G401.6 (cell line): ENCODE results near the gene AUH.

ENCODE experiments used
- FAIRE-seq: peaks from 2 replicates; lab custom pipeline; 2012; peaks lifted over from hg19 to GRCh38; lab: Jason Lieb, UNC

AUH gene

DNA sequence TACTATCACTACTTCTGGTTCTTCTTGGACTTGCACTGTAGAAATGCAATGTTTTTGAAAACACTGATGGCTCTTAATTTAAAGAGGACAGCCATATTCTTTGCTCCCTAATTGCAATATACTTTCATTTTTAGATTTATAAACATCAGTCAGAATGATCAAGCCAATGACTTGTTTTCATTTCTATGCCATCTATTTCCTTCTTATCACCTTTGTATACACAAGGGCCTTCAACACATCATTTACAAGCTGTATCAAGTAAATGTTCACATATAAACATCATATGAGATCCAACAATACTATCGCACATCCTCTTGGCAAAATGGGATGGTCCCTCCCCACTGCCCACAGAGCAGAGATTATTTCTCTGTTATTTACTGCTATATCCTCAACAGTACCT lies 24.9 kb downstream of the AUH start:
- FAIRE-seq: no peak

GRCh38 chr9:91334053-91334452 lies 27.7 kb downstream of the AUH start:
- no peak for FAIRE-seq

DNA sequence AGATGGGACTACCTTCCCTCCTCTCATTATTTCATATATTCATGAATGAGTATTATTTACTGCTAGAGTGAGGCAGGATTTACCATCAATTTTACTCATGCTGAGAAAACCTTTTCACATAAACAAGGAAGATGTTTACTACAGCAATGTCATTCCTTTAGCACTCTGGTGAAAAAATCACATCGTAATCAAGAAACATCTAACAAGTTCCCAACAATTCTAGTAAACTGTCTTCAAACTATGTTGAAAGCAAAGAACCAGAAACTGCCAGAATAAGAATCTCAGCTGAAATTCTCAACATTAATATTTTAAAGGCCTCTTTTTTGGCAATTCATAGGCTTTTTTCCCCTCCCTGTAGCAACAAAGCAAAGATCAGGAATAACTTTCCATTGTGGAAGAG lies 28.2 kb downstream of the AUH start:
- no peak for FAIRE-seq

DNA sequence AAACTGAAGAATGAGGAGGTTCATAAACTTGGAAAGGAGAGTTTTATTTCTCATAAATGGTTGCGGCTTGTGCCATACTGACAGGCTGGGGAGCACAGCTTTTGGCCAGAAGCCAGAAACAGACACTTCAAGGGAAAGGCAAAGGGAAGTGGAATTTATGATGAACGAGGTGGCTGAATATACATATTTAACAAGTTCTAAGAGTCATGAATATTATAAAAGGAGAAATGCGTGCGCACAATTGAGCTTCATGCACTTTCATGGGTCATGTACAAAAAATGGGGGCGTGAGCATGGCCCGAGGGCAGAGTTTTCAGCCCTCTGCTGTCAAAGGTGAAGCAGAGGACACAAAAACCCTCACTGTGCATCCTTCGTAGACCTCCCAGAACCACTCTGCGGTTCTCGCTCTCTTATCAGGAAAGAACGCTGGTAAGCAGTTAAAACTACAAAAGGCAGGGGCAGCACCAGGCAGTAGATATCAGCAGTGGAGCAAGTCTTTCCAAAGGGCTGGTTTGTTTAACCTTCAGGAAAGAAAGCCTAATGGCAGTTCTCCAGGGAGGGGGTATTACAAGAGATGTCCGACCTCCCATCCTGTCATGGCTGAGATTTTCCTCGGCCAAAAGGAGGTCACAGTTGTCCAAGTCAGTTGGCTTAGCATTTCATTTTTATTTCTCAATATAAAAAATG lies 29.0 kb downstream of the AUH start:
- FAIRE-seq: no peak

DNA sequence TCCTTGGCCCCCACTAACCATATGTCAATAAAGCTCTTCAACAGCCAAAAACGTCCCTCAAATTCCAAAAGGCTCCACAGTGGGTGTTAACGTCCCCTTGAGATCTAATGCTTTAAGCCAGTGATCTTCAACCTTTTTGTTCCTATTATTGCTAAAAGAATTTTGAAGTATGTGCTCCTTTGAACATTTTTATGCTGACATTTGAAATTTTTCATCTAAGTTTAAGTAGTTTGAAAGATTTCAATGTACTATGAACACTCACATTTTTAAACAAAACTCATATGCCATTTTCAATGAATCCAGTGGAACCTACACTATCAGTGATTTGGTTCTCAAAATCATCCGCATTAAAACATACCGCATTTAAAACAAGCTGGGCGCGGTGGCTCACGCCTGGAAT lies 29.9 kb downstream of the AUH start:
- no peak for FAIRE-seq

- no peak for FAIRE-seq
These were observed 33.5 kb downstream of the AUH start for GRCh38 chr9:91328186-91328585.

DNA sequence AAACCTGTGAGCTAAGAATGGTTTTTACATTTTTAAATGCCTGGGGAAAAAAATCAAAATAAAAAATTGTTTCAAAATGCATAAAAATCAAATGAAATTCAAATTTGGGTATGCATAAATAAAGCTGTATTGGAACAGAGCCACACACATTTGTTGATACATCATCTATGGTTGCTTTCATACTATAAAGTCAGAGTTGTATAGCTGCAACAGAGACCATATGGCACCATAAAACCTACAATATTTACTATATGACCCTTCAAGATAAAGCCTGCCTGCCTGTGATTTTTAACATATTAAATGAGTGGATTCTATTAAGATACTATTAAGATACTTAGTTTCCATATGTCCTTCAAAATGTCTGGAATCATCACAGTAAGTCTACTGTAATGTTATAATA lies 40.0 kb downstream of the AUH start:
- FAIRE-seq: peak; percentile 19

GRCh38 chr9:91320299-91320698 lies 41.4 kb downstream of the AUH start:
- no peak for FAIRE-seq

DNA sequence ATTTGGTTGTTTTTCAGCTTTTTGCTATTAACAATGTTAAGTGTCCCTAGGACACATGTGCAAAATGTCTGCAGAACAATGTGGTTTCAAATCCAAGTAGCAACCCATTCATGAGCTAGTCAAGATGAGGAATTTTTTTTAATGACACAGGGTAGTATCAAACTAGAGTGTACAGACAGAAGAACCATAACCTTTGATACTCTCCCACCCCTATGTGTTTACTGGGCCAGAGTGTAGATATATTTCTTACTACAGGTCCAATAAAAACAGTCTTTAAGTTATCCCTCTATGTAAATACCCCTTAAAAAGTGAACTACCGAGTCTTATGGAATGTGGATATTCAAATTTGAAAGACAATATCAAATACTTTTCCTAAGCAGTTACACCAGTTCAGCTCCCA lies 45.6 kb downstream of the AUH start:
- no peak for FAIRE-seq

GRCh38 chr9:91315191-91315590 lies 46.5 kb downstream of the AUH start:
- no peak for FAIRE-seq

- no peak for FAIRE-seq
These were observed 48.9 kb downstream of the AUH start for GRCh38 chr9:91312717-91313325.

GRCh38 chr9:91310037-91310436 lies 51.7 kb downstream of the AUH start:
- FAIRE-seq: no peak

DNA sequence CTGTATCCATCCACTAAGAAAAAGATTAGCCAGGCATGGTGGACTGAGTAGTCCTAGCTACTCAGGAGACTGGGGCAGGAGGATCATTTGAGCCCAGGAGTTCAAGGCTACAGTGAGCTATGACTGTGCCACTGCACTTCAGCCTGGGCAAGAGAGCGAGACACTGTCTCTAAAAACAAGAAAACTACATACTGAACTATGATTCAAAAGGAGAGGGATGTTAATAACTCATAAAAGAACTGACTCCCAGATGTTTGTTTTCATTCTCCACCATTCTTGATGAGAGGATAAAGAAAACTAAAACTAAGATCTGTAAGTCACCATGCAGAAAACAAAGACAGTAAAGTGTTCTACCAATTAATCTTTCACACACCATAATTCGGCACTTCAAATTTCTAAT lies 53.5 kb downstream of the AUH start:
- no peak for FAIRE-seq

DNA sequence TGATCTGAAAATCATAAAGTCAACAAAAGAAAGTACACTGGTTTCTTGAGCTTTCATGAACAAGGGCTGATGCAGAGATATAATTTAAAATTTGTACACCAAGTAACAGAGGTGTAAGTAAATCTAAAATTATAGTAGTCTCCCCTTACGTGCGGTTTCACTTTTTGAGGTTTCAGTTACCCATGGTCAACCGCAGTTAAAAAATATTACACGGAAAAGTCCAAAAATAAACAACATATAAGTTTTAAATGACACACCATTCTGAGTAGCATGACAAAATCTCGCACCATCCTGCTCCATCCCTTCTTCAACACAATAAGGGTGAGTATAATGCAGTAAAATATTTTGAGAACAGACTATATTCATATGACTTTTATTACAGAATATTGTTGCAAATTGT lies 54.4 kb downstream of the AUH start:
- no peak for FAIRE-seq

- FAIRE-seq: no peak
These were observed 55.5 kb downstream of the AUH start for GRCh38 chr9:91306296-91306630.

DNA sequence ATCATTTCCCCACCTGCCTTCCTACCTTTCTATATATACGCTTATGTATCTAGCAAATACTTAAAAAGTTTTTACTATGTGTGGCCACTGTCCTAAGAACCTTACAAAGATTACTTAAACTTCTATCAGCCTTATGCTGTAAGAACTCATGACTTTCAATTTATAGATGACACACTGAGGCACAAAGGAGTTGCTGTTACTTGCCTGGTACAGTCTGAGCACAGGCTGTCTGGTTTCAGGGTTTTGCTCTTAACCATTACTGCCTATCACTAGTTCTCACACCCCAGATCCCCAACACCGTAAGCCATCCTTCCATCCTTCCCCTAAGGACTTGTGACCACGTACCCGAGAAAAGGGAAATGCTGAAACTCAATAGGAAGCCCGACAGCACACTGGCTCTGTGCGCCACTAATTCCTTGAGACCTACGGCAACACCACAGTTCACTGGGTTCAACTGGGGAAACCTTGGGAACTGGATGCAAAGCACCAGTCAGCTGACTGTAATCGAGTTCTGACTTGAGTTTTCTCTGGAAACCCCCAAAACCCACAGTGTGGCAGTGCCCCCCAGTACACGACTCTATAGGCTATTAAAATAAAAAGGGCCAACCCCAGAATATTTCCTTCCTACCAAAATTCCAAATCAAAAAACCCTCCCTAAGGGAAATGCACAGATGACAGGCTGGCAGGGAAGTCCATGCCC lies 56.0 kb downstream of the AUH start:
- no peak for FAIRE-seq

GRCh38 chr9:91303741-91304415 lies 57.8 kb downstream of the AUH start:
- no peak for FAIRE-seq

DNA sequence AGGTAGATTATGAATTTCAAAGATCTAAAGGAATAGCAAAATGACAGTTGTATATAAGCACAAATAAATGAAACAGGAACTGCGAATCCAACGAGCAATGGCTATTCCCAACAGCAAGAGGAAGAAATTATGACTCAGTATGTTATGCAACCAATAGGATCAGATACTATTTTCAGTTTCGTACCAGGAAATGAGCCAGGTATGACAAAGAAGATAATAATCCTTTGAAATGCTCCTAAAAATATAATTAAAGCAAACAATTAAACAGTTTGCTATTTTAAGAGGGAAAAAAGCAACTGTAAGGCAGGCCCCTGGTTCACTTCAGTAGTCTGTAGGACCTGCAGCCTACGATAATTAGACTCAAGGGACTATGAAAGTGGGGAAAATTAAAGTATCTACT lies 58.9 kb downstream of the AUH start:
- FAIRE-seq: no peak

- no peak for FAIRE-seq
These were observed 60.6 kb downstream of the AUH start for GRCh38 chr9:91301161-91301560.

DNA sequence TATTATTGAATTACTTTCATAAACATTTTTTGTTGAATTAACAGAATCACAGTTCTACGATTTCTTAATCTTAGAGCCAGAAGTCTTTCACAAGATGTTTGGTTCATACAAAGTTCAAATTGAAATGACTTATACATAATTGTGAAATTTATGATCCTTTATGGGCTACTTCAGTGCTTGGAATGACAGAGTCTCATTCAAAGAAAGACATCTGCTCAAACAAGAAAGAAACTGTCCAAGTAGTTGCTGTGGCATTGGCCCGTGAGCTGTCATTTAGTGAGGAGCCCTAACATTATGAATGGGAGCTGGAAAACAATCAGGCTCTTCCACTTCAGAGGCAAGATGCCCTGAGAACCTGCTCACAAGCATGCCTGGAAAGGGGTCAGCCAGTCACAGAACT lies 63.4 kb downstream of the AUH start:
- FAIRE-seq: no peak

DNA sequence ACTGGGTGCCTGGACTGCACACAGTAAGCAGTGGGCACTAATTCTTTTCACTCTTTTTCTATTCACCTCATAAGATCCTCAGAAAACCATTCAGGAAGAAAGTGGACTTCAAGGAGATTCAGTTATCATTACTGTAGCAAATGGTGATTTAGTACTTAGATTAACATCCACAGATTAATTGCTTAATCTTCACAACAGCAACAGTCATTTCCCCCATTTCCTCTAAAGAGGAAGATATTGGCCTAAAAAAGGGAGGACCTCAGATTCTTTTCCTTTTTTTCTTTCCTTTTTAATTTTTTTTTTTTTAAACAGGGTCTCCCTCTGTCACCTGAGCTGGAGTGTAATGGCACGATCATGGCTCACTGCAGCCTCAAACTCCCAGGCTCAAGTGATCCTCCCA lies 64.4 kb downstream of the AUH start:
- FAIRE-seq: no peak

- FAIRE-seq: no peak
These were observed 65.4 kb downstream of the AUH start for GRCh38 chr9:91296354-91296753.

- FAIRE-seq: no peak
These were observed 66.4 kb downstream of the AUH start for GRCh38 chr9:91295357-91295756.
